Erythroblast (primary cell): ENCODE results near the gene RSL24D1.

Source experiments
- GATA1 ChIP-seq: IDR thresholded peaks from 2 replicates; pipeline ENCODE4 v1.6.1; 2011; ENCODE audit warnings: low read depth, mild to moderate bottlenecking, control low read depth, low read length, moderate library complexity
- POLR2A ChIP-seq: IDR thresholded peaks from 2 replicates; pipeline ENCODE4 v1.6.1; 2011; ENCODE audit warnings: mild to moderate bottlenecking, low read length

GRCh38 chr15:55235546-55236036 is 38.9 kb upstream of the RSL24D1 start:
- TF ChIP-seq POLR2A (no peak), GATA1 (no peak)
